ENCODE data around the gene RMND5B. TPM values are rescaled to one million over a fixed set of nuclear protein-coding genes. Genes with fewer than 3 reads are reported as not detected.

The RMND5B gene
- total RNA-seq, 1 donor from 2014 or later = 39.5 TPM

- no peaks in the 10 kb centered on the region for H3K9me3 Mint-ChIP-seq (ENCODE audit: unreplicated experiment)
- no peak for TF ChIP-seq CTCF (IDR thresholded peaks at IDR 0.05)
- H3K27ac Mint-ChIP-seq (ENCODE audit: unreplicated experiment) = no peak overlapping the region
- DNase-seq (ENCODE audit: extremely low spot score, unreplicated experiment) = no peak
- H3K4me3 Mint-ChIP-seq (ENCODE audit: unreplicated experiment) = no peak overlapping the region
- no peaks in the 10 kb centered on the region for H3K27me3 Mint-ChIP-seq (ENCODE audit: unreplicated experiment)
- peaks cover 6% of the 10 kb centered on the region for H3K4me1 Mint-ChIP-seq (ENCODE audit: unreplicated experiment)
- no peaks in the 10 kb centered on the region for H3K36me3 Mint-ChIP-seq (ENCODE audit: unreplicated experiment)
Observed at GRCh38 chr5:178104492-178104891, 26.3 kb upstream of the RMND5B start.

GRCh38 chr5:178106086-178106485 is 24.7 kb upstream of the RMND5B start:
- no peak overlapping the region for H3K27ac Mint-ChIP-seq (ENCODE audit: unreplicated experiment)
- peaks cover 6% of the 10 kb centered on the region for H3K4me1 Mint-ChIP-seq (ENCODE audit: unreplicated experiment)
- DNase-seq (ENCODE audit: extremely low spot score, unreplicated experiment) = no peak
- H3K36me3 Mint-ChIP-seq (ENCODE audit: unreplicated experiment) = no peaks in the 10 kb centered on the region
- TF ChIP-seq CTCF (IDR thresholded peaks at IDR 0.05) = no peak
- no peaks in the 10 kb centered on the region for H3K27me3 Mint-ChIP-seq (ENCODE audit: unreplicated experiment)
- H3K9me3 Mint-ChIP-seq (ENCODE audit: unreplicated experiment) = no peaks in the 10 kb centered on the region
- no peak overlapping the region for H3K4me3 Mint-ChIP-seq (ENCODE audit: unreplicated experiment)

GRCh38 chr5:178106556-178107239 is 24.1 kb upstream of the RMND5B start:
- H3K4me3 Mint-ChIP-seq (ENCODE audit: unreplicated experiment) = no peak overlapping the region
- H3K9me3 Mint-ChIP-seq (ENCODE audit: unreplicated experiment) = no peaks in the 10 kb centered on the region
- DNase-seq (ENCODE audit: extremely low spot score, unreplicated experiment) = no peak

GRCh38 chr5:178107756-178108310 is 23.0 kb upstream of the RMND5B start:
- no peak overlapping the region for H3K4me3 Mint-ChIP-seq (ENCODE audit: unreplicated experiment)
- no peak for TF ChIP-seq CTCF (IDR thresholded peaks at IDR 0.05)
- peaks cover 3% of the 10 kb centered on the region for H3K27me3 Mint-ChIP-seq (ENCODE audit: unreplicated experiment)
- no peaks in the 10 kb centered on the region for H3K9me3 Mint-ChIP-seq (ENCODE audit: unreplicated experiment)
- no peak for DNase-seq (ENCODE audit: extremely low spot score, unreplicated experiment)
- peaks cover 8% of the 10 kb centered on the region for H3K4me1 Mint-ChIP-seq (ENCODE audit: unreplicated experiment)
- H3K36me3 Mint-ChIP-seq (ENCODE audit: unreplicated experiment) = no peaks in the 10 kb centered on the region
- no peak overlapping the region for H3K27ac Mint-ChIP-seq (ENCODE audit: unreplicated experiment)

More at GRCh38 chr5:178106556-178107239, 24.1 kb upstream of the RMND5B start:
- no peak overlapping the region for H3K27ac Mint-ChIP-seq (ENCODE audit: unreplicated experiment)
- no peak for TF ChIP-seq CTCF (IDR thresholded peaks at IDR 0.05)
- no peaks in the 10 kb centered on the region for H3K27me3 Mint-ChIP-seq (ENCODE audit: unreplicated experiment)
- peaks cover 6% of the 10 kb centered on the region for H3K4me1 Mint-ChIP-seq (ENCODE audit: unreplicated experiment)
- H3K36me3 Mint-ChIP-seq (ENCODE audit: unreplicated experiment) = no peaks in the 10 kb centered on the region

- H3K27ac Mint-ChIP-seq (ENCODE audit: unreplicated experiment) = no peak overlapping the region
Observed at GRCh38 chr5:178108446-178108845, 22.4 kb upstream of the RMND5B start.

More at GRCh38 chr5:178108446-178108845, 22.4 kb upstream of the RMND5B start:
- Mint-ChIP-seq H3K4me3 (ENCODE audit: unreplicated experiment) (no peak overlapping the region), H3K27me3 (ENCODE audit: unreplicated experiment) (peaks cover 3% of the 10 kb centered on the region), H3K4me1 (ENCODE audit: unreplicated experiment) (peaks cover 10% of the 10 kb centered on the region), H3K9me3 (ENCODE audit: unreplicated experiment) (no peaks in the 10 kb centered on the region), H3K36me3 (ENCODE audit: unreplicated experiment) (no peaks in the 10 kb centered on the region)
- no peak for TF ChIP-seq CTCF (IDR thresholded peaks at IDR 0.05)
- DNase-seq (ENCODE audit: extremely low spot score, unreplicated experiment) = no peak
